ENCODE measurements around the gene SBK1. TPM values are rescaled to one million over a fixed set of nuclear protein-coding genes. Genes with fewer than 3 reads are reported as not detected.
"Not testable (repeated sequence)": the region's sequence is repeated elsewhere in the genome, so short reads cannot be mapped to it uniquely, and the experiment has no call there.

Gene SBK1
- total RNA-seq, 1 donor = not detected

DNA sequence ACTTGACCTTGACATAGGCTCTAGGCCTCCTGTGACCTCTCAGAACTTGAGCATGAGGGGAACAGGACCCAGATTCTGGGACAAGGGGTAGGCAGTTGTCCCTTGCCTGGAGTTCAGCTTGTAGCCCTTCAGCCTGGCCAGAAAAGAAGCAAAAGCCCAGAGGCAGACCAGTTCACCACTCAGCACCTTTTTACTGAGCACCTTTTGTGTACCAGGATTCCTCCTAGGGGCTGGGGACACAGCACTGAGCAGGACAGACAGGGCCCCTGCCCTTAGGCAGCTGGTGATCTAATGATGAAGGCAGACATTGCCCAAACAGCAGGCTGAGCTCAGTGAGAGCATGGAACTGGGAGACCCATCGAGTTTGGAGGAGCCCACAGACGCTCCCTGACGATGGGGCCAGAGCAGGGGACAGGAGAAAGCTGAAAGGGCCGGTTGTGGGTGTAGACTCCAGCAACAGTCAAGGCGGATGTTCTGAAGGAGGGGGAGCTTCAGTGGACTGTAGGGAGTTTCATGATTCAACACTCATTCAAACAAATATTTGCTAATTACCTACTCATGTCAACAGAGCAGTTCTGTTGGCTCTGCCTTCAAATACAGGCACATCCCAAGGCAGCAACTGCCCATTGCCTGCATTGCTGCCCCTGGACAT is 32.0 kb downstream of the SBK1 start:
- no peak for DNase-seq (ENCODE audit: low read depth)
- no peak for TF ChIP-seq CTCF (IDR thresholded peaks at IDR 0.05; ENCODE audit: insufficient read depth, low read depth, low read length)
- no peak overlapping the region for H3K4me3 ChIP-seq (ENCODE audit: low read depth, low read length)

GRCh38 chr16:28324887-28325279 is 32.6 kb downstream of the SBK1 start:
- TF ChIP-seq CTCF (IDR thresholded peaks at IDR 0.05; ENCODE audit: insufficient read depth, low read depth, low read length) = no peak
- DNase-seq (ENCODE audit: low read depth) = no peak
- no peak overlapping the region for H3K4me3 ChIP-seq (ENCODE audit: low read depth, low read length)

- TF ChIP-seq CTCF (IDR thresholded peaks at IDR 0.05; ENCODE audit: insufficient read depth, low read depth, low read length) = peak; percentile 87
- no peak overlapping the region for H3K4me3 ChIP-seq (ENCODE audit: low read depth, low read length)
- DNase-seq (ENCODE audit: low read depth) = peak; percentile 46
Observed at GRCh38 chr16:28326881-28327610, 34.7 kb downstream of the SBK1 start.

- not testable (repeated sequence) for H3K4me3 ChIP-seq (ENCODE audit: low read depth, low read length); DNase-seq (ENCODE audit: low read depth)
Observed at GRCh38 chr16:28330232-28330631, 37.9 kb downstream of the SBK1 start.

DNA sequence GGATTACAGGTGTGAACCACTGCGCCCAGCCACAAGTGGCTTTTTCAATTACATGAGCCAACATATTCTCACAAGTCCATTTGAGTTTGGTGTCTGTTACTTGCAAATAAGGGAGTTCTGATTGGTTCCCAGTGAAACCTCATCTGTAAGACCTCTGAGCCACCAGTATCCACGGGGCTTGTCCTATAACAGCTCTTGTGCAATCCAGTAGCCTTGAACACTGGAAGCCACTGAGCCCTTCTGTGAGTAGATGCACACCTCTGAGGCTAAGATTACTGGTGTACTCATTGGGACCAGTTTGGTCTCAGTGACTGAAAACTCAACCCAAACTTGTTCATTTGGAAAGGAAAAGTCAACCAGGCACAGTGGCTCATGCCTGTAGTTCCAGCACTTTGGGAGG is 38.7 kb downstream of the SBK1 start:
- DNase-seq (ENCODE audit: low read depth) = not testable (repeated sequence)

DNA sequence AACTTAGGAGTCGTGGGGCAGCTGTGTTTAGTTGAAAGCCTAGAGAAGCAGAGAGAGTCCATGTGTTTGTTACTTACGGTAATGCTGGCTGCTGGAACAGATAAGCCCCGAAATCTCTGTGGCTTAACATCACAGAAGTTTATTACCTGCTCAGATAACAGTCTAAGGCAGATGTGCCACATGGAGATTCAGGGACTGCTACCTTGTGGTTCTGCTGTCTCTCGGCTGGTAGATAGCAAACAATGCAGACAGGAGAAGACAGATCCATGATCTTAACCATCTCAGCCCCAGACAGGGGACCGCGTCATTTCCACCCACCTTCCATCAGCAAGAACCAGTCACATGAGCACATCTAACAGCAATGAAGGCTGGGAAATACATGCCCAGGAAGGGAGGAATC is 40.3 kb downstream of the SBK1 start:
- H3K4me3 ChIP-seq (ENCODE audit: low read depth, low read length); DNase-seq (ENCODE audit: low read depth): not testable (repeated sequence)

More for the DNA sequence above, 38.7 kb downstream of the SBK1 start:
- H3K4me3 ChIP-seq (ENCODE audit: low read depth, low read length) = not testable (repeated sequence)

GRCh38 chr16:28335678-28336077 is 43.4 kb downstream of the SBK1 start:
- H3K4me3 ChIP-seq (ENCODE audit: low read depth, low read length); DNase-seq (ENCODE audit: low read depth): not testable (repeated sequence)

- not testable (repeated sequence) for DNase-seq (ENCODE audit: low read depth); H3K4me3 ChIP-seq (ENCODE audit: low read depth, low read length)
Observed at GRCh38 chr16:28336940-28337710, 44.8 kb downstream of the SBK1 start.

- not testable (repeated sequence) for H3K4me3 ChIP-seq (ENCODE audit: low read depth, low read length); DNase-seq (ENCODE audit: low read depth)
Observed at GRCh38 chr16:28338230-28338629, 45.9 kb downstream of the SBK1 start.

DNA sequence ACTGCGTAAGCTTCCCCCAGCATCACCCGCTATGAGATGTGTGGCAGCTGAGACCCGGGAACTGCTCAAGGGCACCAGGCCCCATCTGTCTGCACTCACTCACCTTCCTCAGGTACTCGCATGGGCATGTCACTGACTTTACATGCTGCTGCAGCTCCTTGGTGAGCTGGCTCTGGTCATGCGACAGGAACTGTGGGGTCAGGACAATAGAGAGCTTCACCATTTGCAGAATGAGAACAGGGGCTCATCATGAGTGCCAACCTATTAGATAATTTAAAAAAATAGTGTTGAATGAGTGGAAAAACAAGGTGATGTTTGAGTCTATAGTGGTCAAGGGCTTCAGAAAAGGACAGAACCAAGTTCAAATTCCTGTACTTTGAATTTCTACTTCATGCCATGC is 70.3 kb downstream of the SBK1 start:
- not testable (repeated sequence) for H3K4me3 ChIP-seq (ENCODE audit: low read depth, low read length); DNase-seq (ENCODE audit: low read depth)

GRCh38 chr16:28363408-28363807 is 71.1 kb downstream of the SBK1 start, which contains the start of gene NPIPB6:
NPIPB6 (minus strand) TSS chr16:28363508; CDS start chr16:28362822, 686 bp downstream.
- DNase-seq (ENCODE audit: low read depth); H3K4me3 ChIP-seq (ENCODE audit: low read depth, low read length): not testable (repeated sequence)

DNA sequence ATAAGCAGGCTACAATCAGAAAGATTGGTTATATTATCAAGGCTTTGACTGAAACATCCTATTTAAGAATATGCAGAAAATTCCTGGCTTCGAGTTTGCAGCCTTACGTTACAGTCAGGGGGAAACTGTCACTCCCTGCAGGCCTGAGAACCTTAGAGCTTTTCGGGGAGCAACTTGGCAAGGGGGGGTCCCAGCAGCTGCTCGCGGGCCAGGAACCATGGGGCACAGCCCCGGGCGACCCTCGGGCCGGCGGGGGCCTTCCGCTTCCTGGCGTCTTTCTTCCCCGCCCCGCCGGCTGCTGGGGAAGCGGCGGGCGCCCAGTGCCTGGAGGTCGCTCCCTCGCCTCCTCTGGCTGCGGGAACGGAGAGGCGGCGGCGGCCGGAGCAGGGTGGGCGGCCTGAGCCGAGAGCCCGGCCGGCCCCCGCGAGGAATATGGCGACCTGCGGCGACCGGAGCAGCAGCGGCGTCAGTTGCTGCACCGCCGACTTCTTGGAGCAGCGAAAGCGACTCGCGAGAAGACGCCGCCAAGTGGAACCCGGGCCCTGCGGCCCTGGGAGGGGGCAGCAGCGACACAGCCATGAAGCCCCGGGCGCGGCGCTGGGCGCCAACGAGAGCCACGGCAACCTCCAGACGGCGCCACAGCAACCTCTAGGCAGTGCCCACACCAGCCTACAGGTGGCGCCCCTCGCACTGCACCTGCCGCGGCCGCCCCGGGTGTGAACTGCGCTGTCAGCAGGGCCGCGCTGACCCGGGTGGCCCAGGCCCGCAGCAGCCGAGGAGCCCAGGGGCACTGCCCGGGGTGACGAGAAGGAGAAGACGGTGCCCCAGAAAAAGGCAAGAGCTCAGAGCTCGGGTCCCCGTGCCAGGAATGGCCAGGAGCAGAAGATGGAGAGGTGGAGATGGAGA is 72.2 kb downstream of the SBK1 start:
- not testable (repeated sequence) for H3K4me3 ChIP-seq (ENCODE audit: low read depth, low read length)

DNA sequence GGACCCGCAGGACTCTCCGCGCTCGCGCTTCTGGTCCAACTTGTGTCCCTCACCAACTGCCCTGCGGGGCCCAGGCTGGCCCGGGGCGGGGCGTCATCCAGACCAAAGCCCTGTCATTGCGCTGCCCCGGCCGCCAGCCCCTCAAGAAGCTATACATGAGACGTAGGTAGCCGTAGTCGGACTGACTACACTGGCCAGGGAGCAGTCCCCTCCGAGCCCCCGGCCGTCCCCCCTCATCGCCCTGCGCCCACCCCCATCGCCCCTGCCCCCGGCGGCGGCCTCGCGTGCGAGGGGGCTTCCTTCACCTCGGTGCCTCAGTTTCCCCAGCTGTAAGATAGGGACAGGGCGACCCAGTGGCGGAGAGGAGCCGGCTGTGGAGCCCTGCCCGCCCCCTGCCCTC is 75.6 kb downstream of the SBK1 start:
- not testable (repeated sequence) for H3K4me3 ChIP-seq (ENCODE audit: low read depth, low read length); DNase-seq (ENCODE audit: low read depth)

More for the DNA sequence above, 72.2 kb downstream of the SBK1 start:
- DNase-seq (ENCODE audit: low read depth) = not testable (repeated sequence)
